ENCODE results near the gene BARD1. TPM values are rescaled to one million over a fixed set of nuclear protein-coding genes. Genes with fewer than 3 reads are reported as not detected.
"Not testable (repeated sequence)": the region's sequence is repeated elsewhere in the genome, so short reads cannot be mapped to it uniquely, and the experiment has no call there.

Gene BARD1
- total RNA-seq, 6 donors from 2014 or later: 4.4 to 15.0 (median 10.6) TPM

DNA sequence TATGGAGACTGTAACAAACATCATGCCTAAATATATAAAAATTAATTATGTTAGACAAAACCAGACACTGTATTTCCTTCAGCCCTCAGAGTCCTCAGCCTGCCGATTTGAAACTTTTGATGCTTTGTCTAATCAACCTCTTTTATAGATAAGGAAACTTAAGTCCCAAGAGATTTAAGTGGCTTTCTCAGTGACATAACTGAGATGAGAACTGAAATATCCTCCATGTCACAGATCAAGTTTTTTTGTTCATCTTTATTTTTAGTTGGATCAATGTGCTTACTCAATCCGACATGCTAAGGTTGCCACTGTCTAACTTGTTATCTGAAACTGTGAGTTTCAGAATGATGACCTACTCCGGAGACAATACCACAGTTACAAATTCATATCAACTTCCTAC is 72.3 kb downstream of the BARD1 start:
- Histone ChIP-seq H3K4me3 (no peak overlapping the region), H3K9me3 (no peaks in the 10 kb centered on the region), H3K36me3 (peaks cover 0 to 3% (median 1%) of the 10 kb centered on the region in 4 donors), H3K27me3 (peaks cover 0 to 1% (median 0%) of the 10 kb centered on the region in 4 donors), H3K4me1 (no peaks in the 10 kb centered on the region), H3K27ac (no peak overlapping the region)
- ATAC-seq (ENCODE audit: low FRiP score in 2 of 2) (no peak), DNase-seq (no peak)
- WGBS, 2 donors: 76 to 87% methylated on average over 3 of the region's 3 CpGs
- no peak for TF ChIP-seq POLR2A (IDR thresholded peaks at IDR 0.05)
- TF ChIP-seq, protein P1, sequence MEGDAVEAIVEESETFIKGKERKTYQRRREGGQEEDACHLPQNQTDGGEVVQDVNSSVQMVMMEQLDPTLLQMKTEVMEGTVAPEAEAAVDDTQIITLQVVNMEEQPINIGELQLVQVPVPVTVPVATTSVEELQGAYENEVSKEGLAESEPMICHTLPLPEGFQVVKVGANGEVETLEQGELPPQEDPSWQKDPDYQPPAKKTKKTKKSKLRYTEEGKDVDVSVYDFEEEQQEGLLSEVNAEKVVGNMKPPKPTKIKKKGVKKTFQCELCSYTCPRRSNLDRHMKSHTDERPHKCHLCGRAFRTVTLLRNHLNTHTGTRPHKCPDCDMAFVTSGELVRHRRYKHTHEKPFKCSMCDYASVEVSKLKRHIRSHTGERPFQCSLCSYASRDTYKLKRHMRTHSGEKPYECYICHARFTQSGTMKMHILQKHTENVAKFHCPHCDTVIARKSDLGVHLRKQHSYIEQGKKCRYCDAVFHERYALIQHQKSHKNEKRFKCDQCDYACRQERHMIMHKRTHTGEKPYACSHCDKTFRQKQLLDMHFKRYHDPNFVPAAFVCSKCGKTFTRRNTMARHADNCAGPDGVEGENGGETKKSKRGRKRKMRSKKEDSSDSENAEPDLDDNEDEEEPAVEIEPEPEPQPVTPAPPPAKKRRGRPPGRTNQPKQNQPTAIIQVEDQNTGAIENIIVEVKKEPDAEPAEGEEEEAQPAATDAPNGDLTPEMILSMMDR (IDR thresholded peaks at IDR 0.05): no peak
- no peak for TF ChIP-seq POLR2AphosphoS5 (IDR thresholded peaks at IDR 0.05)
- no peak for TF ChIP-seq EP300 (IDR thresholded peaks at IDR 0.05)

DNA sequence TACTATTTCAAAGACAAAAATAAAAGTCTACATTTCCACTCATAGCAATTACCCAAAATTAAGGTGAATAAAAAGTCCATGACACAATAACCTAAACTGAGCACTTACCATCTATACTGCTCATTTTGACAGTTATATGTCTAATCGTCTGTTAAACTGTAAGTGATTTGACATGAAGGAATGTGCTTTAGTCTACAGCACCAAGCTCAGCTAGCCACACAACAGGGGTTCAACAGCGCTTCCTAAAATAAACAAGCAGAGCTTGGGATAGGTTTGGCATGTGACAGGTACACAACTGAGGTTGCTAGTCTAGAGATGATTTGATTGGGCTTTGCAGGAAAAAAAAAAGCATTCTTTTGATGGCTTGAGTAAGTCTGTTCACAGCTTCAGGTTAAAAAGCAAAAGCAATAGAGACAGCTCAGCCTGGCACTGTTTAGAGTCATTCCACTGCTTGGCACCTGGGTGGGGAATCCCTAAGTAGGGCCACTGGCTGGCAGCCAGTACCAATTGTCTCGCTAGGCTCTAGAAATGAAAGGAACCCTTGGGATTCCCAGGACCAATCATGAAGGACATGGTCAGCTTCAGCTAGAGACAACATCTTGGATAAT is 78.6 kb downstream of the BARD1 start:
- 56 to 67% methylated on average over 3 of the region's 3 CpGs for WGBS, 2 donors
- no peak overlapping the region for H3K27ac ChIP-seq
- no peaks in the 10 kb centered on the region for H3K9me3 ChIP-seq
- no peaks in the 10 kb centered on the region for H3K27me3 ChIP-seq
- peaks cover 0 to 30% (median 9%) of the 10 kb centered on the region in 4 donors for H3K36me3 ChIP-seq
- H3K4me3 ChIP-seq: no peak overlapping the region
- H3K4me1 ChIP-seq: no peaks in the 10 kb centered on the region
- TF ChIP-seq, protein P1 (IDR thresholded peaks at IDR 0.05): no peak
- no peak for TF ChIP-seq POLR2A (IDR thresholded peaks at IDR 0.05)
- TF ChIP-seq POLR2AphosphoS5 (IDR thresholded peaks at IDR 0.05): no peak
- TF ChIP-seq EP300 (IDR thresholded peaks at IDR 0.05): no peak
- ATAC-seq (ENCODE audit: low FRiP score in 2 of 2) (no peak), DNase-seq (no peak)

DNA sequence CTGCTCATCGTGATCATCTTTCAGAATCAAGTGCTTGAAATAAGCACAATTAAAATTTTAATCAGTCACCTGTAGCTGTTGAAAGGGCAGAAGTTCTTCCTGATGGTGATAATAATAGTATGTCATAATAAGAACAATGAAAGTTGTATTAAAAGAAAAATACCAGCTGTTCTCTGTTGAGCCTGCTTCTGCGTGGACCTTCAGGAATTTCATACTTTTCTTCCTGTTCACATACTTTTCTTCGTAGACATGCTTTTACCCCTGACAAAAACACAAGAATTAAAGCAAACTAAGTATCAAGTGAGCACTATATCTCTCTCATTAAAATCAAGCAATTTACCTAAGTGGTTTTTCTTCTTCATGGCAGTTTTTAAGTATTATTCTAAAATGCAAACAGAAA is 79.2 kb downstream of the BARD1 start:
- Histone ChIP-seq H3K36me3 (peaks cover 0 to 30% (median 9%) of the 10 kb centered on the region in 4 donors), H3K27ac (no peak overlapping the region), H3K4me1 (no peaks in the 10 kb centered on the region), H3K27me3 (no peaks in the 10 kb centered on the region), H3K9me3 (no peaks in the 10 kb centered on the region), H3K4me3 (no peak overlapping the region)
- TF ChIP-seq POLR2A (IDR thresholded peaks at IDR 0.05): no peak
- no peak for TF ChIP-seq POLR2AphosphoS5 (IDR thresholded peaks at IDR 0.05)
- TF ChIP-seq EP300 (IDR thresholded peaks at IDR 0.05): no peak
- TF ChIP-seq, protein P1 (IDR thresholded peaks at IDR 0.05): no peak
- no peak for DNase-seq
- WGBS, 2 donors: 75 to 83% methylated on average over 3 of the region's 3 CpGs
- ATAC-seq (ENCODE audit: low FRiP score in 2 of 2): no peak

DNA sequence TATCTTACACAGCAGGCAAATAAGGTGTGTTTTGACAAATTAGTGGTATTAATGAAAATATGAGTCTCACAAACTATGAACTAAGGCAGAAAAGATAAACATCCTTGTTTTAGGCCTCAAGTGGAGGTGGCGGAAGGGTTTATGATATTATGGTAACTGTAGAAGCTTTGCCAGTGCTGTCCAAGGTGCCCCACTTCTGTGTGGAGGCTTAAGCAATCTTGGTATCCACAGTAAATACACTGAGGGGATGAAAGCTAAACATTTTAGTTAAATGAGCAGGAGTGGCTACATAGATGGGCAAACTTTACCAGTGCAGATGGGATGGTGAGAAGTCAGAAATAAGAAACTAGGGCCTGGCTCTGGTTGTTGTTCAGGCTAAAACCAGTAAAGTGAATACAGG is 84.7 kb downstream of the BARD1 start:
- Histone ChIP-seq H3K27me3 (no peaks in the 10 kb centered on the region), H3K27ac (no peak overlapping the region), H3K4me3 (no peak overlapping the region), H3K4me1 (no peaks in the 10 kb centered on the region), H3K9me3 (no peaks in the 10 kb centered on the region), H3K36me3 (peaks cover 0 to 26% (median 9%) of the 10 kb centered on the region in 4 donors)
- ATAC-seq (ENCODE audit: low FRiP score in 2 of 2) (no peak), DNase-seq (no peak)
- no peak for TF ChIP-seq POLR2AphosphoS5 (IDR thresholded peaks at IDR 0.05)
- TF ChIP-seq POLR2A (IDR thresholded peaks at IDR 0.05): no peak
- TF ChIP-seq, protein P1 (IDR thresholded peaks at IDR 0.05): no peak
- TF ChIP-seq EP300 (IDR thresholded peaks at IDR 0.05): no peak
- WGBS, 2 donors: 92 to 95% methylated on average over 1 of the region's 1 CpG

DNA sequence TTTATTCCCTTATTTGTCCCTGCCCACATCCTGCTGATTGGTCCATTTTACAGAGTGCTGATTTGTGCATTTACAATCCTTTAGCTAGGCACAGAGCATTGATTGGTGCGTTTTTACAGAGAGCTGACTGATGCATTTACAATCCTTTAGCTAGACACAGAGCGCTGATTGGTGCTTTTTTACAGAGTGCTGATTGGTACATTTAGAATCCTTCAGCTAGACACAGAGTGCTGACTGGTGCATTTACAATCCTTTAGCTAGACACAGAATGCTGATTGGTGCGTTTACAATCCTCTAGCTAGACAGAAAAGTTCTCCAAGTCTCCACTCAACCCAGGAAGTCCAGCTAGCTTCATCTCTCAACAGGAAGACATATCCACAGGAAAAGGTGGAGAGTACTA is 91.6 kb downstream of the BARD1 start:
- not testable (repeated sequence) for H3K4me1 ChIP-seq; H3K4me3 ChIP-seq; H3K36me3 ChIP-seq; DNase-seq; H3K27me3 ChIP-seq; ATAC-seq (ENCODE audit: low FRiP score in 2 of 2); H3K27ac ChIP-seq; H3K9me3 ChIP-seq
- WGBS, 2 donors: 96 to 100% methylated on average over 2 to 3 of the region's 3 CpGs

All from upper lobe of left lung (tissue), 6 donors.